GM18873 (cell line): ENCODE results near the gene TBC1D17.

Experiments
- ATAC-seq: cut with Tn5 transposase; IDR thresholded peaks from one replicate; pipeline ENCODE4 v1.9.1; 2021; ENCODE audit warnings: mild to moderate bottlenecking, moderate library complexity, moderate number of reproducible peaks; ENCODE audit not compliant: unreplicated experiment, low FRiP score

The TBC1D17 gene

DNA sequence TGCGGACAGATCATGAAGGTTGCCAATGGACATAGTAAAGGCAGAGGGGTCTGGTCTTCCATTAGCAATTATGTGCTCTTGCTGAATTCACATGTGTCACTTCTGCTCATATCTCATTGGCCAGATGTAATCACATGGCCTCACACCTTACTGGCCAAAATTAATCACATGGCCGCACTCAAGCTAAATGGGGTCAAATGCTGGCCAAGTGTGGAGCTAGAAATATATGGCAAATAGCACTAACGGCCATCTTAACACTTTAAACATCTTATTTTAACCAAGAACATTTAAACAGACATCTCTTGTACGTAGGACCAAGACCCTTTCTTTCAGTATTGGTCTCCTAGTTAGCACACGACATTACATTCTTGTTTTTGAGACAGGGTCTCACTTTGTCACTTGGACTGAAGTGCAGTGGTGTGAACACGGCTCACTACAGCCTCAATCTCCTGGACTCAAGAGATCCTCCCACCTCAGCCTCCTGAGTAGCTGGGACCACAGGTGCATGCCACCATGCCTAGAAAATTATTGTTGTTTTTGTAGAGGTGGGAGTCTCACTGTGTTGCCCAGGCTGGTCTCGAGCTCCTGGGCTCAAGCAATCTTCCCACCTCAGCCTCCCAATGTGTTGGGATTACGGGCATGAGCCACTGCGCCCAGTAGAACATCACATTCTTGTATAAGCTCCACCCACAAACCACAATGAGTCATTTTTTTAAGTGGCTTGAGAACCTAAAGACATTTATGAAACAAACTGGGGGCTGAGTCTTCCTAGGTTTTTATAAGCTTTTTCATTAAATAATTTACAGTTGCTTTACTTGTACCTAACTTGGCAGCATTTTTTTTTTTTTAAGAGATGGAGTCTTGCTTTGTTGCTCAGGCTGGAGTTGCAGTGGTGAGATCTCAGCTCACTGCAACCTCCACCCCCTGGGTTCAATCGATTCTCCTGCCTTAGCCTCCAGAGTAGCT, 29.5 kb upstream of the TBC1D17 start:
- ATAC-seq = no peak

DNA sequence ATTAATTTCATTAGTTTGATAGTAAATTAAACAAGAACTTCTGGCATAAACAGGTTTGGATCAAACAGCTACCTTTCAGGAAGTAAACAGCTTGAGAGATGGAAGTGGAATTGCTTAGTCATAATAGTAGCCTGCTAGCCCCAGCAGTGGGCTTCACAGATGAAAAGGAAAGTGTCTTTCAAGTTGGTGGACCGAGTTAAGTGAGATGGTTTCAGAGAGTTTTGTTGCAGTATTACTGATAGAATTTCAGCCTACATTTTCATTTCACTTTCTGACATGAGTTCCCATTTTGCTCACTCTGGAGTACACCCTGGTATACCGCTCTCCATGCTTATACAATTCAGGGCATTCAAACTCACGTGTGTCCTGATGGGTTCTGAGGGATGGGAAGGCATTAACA, 28.6 kb upstream of the TBC1D17 start:
- no peak for ATAC-seq

DNA sequence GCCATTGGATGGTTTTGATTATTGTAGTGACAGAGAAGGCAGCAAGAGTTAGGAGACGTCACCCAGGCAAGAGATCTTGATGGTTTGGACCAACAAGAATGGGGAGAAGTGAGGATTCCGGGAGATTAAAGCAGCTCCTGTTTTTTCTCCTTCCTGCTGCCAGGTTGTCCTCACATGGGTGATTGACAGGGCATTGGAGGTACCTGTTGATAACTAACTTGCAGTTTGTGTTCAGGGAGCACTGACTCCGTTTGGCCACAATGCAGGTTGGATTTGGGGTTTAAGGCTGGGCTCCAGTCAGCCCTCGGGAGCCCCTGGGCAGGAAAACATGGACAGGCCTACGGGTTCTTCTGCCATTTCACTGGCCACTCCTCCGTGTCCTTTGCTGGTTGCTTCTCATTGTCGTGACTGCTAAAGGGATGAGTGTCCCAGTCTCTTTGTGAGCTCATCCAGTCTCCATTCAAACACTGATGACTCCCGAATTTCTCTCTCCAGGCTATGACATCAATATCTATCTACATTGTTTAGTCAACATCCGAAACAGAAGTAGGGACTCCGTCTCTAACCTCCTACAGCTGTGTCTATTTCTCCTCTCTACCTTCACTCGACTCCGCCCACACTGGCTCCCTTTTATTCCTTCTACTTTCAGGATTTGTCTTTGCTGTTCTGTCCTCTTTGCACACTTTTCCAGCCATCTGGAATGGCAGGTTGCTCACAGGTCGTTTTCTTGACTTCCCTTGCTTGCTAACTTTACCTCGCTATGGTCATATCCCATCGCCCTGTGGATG, 27.9 kb upstream of the TBC1D17 start:
- no peak for ATAC-seq

DNA sequence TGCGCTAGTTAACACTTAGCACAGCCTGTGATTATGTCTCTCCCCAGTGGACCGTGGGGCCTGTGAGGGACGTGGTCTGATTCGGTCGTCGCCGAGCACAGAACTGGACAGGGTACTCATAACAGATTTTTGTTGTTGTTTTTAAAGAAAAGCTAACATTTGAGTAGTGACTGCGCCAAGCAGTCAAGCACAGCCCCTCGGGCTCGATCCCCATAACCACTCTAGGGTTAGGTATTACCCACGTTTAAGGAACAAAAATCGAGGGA, 27.3 kb upstream of the TBC1D17 start:
- no peak for ATAC-seq

DNA sequence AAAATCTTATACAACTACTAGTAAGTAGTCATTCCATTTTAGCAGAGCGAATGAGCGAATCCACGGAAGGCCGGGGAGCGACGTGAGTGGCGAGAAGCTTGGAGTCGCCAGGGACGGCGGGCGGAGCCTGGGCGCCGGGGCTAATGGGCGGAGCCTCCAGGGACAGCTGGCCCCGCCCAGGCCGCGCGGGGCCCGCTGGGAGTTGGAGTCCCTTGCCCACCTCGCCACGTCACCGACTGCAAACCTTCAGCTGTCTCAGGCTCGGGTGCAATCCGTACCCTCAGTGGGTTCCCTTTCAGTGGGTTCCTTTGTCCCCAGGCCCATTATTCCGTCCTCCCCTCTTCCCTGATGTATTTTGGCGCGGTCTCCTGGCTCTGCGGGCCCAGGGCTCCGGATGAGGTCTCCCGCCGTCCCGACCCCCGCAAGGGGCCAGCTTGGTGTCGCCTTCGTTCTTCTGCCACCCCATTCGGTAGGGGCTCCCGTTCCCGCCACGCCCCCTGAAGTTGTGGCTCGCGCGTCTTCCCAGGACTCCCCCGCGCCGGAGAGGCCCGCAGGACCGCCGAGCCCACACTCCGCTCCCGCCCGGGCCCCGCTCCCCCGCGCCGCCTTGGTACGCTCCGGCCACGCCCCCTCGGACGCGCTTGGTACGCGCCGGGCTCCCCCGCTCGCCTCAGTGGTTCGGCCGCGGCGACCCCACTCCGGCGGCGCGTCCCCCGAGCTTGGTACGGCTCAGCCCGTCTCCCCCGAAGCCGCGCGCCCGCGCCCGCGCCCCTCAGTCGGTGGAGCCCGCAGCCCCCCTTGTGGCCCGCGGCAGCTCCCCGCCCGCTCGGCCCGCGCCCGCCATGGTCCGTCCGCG, 26.8 kb upstream of the TBC1D17 start, which contains the start of gene PTOV1:
PTOV1 (plus strand) TSS at position 673 of the 856 bp plus-strand sequence.
- ATAC-seq = peak; percentile 44

- no peak for ATAC-seq
These were observed 25.8 kb upstream of the TBC1D17 start for GRCh38 chr19:49851456-49852259.

DNA sequence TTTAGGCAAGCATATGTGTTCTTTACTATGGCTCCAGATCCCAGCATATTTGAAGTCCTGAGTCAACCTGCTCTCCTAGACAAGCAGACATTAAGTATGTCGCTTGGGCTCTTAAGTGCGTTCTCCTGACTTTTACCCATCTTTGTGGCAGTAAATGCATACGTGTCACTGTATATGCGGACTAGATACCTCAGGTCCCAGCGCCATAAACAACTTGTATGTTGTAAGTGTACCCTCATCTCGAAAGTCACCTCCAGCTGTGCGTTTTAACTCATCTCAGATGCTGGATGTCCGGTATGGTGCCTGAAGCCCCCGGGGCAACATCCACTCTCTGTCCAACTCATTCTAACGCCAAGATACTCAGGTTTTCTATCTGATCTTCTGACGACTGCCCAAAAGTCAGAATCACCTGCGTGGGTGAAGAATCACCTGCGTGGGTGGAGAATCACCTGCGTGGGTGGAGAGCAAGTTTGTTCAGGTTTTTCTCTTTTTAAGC, 24.8 kb upstream of the TBC1D17 start:
- ATAC-seq = no peak

DNA sequence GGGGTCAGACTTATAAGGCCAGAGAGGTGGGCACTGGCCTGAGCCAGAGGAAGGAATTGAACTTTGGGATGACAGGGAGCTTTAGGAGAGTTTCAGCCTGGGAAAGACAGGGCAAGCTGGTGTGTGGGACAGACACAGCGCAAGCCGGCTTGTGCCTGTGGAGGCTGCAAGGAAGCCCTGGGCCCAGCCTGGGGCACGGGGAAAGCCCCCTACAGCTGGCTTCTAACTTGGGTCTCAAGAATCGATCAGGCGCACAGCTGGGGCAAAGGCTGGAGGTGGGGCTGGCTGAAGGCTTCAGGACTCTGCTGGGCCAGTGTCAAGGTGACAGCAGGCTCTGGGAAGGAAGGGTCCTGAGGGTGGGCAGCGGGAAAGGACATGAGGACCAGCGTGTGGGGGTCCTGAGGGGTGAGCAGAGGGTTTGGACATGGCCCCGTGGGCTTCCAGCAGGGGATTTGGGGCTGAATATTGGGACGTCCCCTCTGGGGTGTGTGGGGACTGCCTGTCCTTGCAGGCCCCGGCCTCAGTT, 23.6 kb upstream of the TBC1D17 start:
- ATAC-seq = no peak

- ATAC-seq = no peak
These were observed 22.9 kb upstream of the TBC1D17 start for GRCh38 chr19:49854378-49855263.

DNA sequence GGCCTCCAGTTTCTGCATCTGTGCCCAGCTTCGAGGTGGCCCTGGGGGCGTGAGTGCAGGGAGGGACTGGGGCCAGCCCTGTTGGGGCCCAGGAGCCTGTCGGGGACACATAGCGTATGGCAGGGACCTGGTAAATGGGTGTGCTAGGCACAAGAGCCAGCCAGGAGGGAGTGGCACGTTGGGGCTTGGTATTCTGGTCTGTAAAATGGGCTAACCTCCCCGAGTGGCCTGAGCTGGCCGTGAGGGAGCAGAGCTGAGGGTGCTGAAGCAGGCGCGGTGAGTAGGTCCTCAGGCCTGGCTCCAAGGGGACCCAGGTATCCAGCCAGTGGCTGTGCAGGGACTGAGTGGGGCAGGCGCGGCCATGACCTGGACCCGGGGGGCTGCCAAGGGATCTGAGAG, 22.2 kb upstream of the TBC1D17 start:
- ATAC-seq = no peak

DNA sequence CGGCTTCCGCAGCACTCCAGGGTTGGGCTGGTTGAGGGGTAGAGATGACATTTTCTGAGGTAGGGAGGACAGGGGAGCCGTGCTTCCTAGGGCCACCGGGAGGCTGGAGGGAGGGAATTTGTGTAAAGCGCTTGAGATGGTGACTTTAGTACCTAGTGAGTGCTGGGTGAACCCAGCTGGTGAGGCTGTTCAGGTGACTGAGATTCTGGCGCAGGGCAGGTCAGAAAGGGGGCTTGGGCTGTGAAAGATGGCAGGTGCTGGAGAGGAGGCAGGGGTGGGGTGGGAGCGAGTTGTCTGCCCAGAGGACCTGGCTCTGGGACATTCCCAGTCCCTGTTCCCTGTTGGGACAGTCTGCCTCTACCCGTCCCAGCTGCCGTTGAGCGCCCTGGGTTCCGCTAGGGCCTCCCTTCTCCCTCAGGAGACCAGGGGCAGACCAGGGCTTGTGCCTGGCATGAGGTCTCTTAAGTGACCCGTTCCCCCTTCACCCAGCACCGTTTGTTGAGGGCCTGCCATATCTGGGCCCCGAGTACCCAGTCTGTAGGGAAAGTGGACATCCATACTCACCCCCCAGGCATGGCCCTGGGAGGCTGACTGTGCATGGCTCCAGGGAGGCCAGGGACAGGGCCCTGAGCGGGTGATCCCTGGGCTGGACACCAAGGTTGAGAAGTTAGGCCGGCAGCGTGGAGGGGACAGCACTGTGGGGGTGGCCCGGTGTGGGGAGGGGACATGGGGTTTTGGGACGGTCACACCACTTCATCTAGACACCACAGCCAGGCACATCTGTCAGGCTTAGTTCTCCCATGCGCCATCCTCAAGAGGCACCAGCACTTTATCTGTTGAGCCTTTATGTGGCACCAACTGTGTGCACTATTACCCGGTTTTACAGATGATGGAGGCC, 21.6 kb upstream of the TBC1D17 start:
- no peak for ATAC-seq

- ATAC-seq = no peak
These were observed 20.9 kb upstream of the TBC1D17 start for GRCh38 chr19:49856574-49857021.

GRCh38 chr19:49857061-49857837, 20.3 kb upstream of the TBC1D17 start:
- no peak for ATAC-seq

DNA sequence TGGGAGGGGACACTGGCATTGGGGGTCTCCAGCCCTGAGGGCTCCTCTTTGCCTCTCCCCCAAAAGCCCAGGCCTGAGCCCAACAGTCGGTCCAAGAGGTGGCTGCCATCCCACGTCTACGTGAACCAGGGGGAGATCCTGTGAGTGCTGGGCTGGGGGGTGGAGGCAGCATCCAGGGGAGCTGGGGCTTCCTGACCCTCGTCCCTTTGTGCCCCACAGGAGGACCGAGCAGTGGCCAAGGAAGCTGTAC, 19.7 kb upstream of the TBC1D17 start:
- ATAC-seq = no peak

DNA sequence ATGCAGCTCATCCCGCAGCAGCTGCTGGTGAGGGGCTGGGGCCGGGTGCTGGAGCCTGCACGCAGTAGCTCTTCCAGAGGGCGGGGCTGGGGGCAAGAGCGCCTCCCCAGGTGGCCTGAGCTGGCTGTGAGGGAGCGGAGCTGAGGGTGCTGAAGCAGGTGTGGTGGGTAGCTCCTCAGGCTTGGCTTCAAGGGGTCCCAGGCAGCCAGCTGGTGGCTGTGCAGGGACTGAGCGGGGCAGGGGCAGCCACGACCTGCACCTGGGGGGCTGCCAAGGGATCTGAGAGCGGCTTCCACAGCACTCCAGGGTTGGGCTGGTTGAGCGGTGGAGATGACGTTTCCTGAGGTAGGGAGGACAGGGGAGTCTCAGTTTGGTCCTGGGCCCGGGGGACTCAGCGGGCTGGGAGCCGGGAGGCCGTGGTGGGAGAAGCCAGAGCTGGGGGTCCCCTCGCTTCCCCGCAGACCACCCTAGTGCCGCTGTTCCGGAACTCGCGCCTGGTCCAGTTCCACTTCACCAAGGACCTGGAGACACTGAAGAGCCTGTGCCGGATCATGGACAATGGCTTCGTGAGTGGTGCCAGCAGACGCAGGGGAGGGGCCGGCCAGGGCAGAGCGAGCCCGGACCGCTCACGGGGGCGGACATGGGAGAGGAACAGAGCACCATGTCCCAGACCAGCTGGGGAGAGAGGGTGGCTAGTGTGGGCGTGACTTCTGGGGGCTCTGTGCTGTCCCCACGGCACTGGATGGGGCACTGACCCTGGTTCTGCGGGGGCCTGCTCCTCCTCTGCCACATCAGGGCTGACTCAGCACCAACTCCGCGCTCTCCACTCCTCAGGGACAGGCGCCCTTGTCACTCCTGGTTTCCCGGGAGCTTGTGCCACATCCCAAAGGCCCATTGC, 19.2 kb upstream of the TBC1D17 start:
- ATAC-seq = no peak
